Gastroesophageal sphincter (tissue), 3 donors: Measurements from ENCODE around the gene GM2A.

Source experiments
- CTCF ChIP-seq, 4 experiments: fragments of 200-600 bp in 2 of 4; fragments of 450-650 bp in 2 of 4; sonication (generic) in 1 of 4; IDR thresholded peaks; one replicate each; pipeline ENCODE4 v1.5.1; 2017 to 2019; ENCODE audit warnings: antibody characterized with exemption in 4 of 4, mild to moderate bottlenecking in 2 of 4, moderate library complexity in 2 of 4
- EP300 ChIP-seq: sonication (generic); formaldehyde crosslinking; IDR thresholded peaks from one replicate; pipeline ENCODE4 v1.6.1; 2017; ENCODE audit warnings: antibody characterized with exemption, mild to moderate bottlenecking
- POLR2A ChIP-seq, 2 donors: fragments of 450-650 bp; IDR thresholded peaks; one replicate each; pipeline ENCODE4 v1.6.1; 2017; ENCODE audit warnings: antibody characterized with exemption in 2 of 2, mild to moderate bottlenecking in 2 of 2, moderate library complexity in 1 of 2
- POLR2AphosphoS5 ChIP-seq: sonication (generic); formaldehyde crosslinking; IDR thresholded peaks from one replicate; pipeline ENCODE4 v1.6.1; 2017; ENCODE audit warnings: antibody characterized with exemption

GRCh38 chr5:151236888-151237287, 16.1 kb upstream of the GM2A start:
- TF ChIP-seq CTCF (IDR thresholded peaks at IDR 0.05) (no peak), POLR2AphosphoS5 (no peak), POLR2A (IDR thresholded peaks at IDR 0.05) (no peak), EP300 (no peak)
